GM18873 (cell line): ENCODE measurements around the gene TPRN.

Source experiments
- ATAC-seq: cut with Tn5 transposase; IDR thresholded peaks from one replicate; pipeline ENCODE4 v1.9.1; 2021; ENCODE audit warnings: mild to moderate bottlenecking, moderate library complexity, moderate number of reproducible peaks; ENCODE audit not compliant: unreplicated experiment, low FRiP score

The TPRN gene

DNA sequence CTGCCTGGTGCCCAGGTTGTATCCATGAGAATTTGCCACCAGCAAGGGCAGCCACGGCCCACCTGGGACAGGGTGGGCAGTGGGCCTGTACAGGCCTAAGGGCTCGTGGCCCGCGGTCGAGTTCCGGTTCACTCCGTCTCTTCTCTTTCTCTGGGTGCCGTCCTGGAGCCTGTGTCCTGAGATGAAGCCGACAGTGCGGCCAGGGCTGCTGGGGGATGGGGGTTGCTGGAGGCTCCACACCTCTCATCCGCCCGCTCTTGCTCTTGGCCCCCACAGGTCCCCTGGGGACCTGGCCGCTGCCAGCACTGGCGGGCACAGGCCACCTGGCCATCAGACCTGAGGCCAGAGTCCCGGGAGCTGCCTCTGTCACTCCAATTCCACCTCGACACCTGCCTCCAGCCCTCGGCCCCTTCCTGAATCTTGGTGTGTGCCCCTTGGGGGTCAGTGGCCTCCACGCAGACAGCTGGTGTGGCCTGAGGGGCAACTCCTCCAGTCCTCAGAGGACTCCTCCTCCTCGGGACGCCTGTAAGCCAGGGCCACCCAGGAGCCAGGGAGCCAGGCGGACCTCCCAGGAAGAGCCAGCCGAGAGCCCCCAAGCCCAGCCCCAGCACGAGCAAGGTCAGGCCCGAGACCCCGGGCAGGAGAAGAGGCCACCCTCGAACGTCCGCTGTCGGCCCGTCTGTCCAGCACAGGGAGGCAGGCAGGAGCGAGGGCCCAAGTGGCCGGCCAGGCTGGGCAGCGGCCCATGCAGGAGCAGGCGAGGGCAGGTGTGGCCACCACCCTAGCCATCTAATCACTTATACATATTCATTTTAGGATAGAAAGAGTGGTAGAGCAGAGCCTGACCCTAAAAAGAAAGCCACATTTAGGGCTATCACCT lies 35.9 kb downstream of the TPRN start:
- ATAC-seq, result no peak

DNA sequence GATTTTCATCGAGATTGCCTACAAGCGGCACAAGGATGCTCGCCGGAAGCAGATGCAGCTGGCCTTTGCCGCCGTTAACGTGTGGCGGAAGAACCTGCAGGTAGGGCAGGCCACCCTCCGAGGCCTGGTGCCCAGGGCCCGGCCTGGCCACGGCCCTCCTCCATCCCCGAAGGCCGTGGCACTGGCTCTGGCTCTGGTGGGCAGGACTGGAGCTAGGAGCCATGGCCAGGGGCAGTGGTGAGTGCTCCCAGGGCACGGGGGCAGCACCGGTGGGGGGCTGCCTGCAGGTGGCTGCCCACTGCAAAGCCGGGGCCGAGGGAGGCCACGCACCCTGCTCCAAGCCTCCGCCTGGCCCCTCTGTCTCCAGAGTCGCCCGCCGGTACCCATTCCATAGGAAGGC lies 36.7 kb downstream of the TPRN start:
- ATAC-seq, result no peak

DNA sequence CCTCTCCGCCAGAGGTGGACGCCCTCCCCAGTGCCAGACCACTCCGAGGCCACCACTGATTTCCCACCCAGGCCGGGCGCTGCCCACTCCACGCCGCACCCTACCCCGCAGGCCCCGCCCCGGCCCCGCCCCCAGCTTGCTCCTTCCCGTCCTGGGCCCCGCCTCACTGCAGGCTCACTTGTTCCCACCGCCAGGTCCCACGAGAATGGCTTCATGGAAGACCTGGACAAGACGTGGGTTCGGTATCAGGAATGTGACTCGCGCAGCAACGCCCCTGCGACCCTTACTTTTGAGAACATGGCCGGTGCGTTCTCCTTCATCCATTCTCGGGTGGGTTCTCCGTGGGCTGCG lies 37.2 kb downstream of the TPRN start:
- ATAC-seq, result no peak

DNA sequence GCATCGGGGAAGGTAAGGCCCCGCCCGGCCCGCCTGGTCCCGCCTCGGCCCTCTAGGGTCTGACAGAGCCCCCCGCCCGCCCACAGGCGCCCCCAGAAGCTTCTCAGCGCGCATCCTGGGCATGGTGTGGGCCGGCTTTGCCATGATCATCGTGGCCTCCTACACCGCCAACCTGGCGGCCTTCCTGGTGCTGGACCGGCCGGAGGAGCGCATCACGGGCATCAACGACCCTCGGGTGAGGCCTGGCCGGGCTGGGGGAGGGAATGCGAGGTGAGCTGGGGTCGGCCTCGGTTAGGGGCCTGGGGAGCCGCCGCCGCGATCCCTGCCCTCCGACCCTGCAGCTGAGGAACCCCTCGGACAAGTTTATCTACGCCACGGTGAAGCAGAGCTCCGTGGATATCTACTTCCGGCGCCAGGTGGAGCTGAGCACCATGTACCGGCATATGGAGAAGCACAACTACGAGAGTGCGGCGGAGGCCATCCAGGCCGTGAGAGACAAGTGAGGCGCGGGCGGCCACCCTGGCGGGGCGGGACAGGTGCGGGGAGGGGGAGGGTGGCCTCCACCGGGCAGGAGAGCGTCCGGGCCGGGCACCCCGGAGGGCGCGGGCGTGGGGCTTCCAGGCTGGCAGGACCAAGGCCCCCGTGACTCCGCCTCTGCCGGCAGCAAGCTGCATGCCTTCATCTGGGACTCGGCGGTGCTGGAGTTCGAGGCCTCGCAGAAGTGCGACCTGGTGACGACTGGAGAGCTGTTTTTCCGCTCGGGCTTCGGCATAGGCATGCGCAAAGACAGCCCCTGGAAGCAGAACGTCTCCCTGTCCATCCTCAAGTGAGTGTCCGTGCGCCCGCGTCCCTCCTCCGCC lies 37.8 kb downstream of the TPRN start:
- ATAC-seq, result no peak

DNA sequence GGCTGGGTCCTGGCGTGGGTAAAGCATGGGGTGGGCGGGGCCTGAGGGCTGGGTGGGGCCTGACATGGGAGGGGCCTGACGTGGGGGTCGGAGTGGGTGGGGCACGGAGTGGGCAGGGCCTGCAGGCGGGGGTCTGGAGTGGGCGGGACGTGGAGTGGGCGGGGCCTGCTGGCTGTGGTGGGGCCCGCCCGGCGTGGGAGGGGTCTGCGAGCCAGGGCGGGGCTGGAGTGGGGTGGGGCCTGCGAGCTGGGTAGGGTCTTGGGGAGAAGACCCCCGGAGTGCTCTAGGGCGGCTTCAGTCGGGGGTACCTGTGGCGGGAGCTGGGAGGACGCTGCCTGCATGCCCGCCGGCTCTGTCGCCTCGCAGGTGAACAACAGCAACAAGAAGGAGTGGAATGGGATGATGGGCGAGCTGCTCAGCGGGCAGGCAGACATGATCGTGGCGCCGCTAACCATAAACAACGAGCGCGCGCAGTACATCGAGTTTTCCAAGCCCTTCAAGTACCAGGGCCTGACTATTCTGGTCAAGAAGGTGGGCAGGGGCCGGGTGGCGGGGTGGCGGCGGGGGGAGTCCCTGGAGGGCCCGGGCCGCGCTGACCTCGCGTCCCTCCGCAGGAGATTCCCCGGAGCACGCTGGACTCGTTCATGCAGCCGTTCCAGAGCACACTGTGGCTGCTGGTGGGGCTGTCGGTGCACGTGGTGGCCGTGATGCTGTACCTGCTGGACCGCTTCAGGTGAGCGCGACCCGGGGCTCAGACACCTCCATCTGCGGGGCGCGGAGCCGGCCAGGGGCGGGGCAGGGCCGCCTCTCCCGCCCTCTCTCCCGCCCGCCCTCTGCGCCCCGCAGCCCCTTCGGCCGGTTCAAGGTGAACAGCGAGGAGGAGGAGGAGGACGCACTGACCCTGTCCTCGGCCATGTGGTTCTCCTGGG lies 38.7 kb downstream of the TPRN start:
- no peak for ATAC-seq

DNA sequence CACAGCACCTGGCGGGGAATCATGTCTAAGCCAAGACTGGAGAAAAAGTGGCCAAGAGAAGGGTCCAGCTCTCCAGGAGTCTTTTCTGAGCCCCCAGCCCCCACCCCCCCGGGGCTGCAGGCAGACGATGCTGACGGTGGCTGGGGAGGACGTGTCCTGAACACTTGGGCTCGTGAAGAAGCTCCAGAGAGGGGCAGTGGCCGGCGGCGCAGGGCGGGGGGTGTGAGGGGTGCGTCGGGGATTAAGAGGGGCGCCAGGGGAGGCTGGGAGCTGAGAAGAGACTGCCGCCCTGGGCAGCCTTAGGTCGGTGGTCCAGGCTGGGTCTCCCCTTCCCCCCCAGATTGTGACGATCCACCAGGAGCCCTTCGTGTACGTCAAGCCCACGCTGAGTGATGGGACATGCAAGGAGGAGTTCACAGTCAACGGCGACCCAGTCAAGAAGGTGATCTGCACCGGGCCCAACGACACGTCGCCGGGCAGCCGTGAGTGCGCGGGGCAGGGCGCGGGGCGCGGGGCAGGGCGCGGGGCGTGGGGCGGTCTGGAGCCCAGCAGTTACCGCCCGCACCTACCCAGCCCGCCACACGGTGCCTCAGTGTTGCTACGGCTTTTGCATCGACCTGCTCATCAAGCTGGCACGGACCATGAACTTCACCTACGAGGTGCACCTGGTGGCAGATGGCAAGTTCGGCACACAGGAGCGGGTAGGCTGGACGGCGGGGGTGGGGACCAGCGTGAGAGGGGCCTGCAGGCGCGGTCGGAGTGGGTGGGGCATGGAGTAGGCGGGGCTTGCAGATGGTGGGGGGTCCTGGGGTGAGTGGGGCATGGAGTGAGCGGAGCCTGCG lies 39.6 kb downstream of the TPRN start:
- ATAC-seq, result no peak

DNA sequence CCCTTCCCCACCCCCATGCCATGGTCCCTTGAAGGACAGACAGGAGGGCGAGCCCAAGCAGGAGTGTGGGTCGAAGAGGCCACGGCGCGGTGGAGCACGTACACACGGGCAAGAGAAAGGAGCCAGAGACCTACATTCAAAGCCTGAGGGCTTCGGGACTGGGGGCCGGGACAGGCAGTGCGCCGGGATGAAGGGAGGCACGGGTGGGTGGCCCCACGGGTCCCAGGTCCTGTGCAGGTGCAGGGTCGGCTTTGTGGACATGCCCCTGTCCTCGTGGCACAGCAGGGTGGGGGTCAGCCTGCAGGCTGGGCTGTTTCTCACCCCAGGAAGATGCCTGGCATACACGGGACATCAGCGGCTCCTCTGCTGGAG lies 40.5 kb downstream of the TPRN start:
- ATAC-seq, result no peak

DNA sequence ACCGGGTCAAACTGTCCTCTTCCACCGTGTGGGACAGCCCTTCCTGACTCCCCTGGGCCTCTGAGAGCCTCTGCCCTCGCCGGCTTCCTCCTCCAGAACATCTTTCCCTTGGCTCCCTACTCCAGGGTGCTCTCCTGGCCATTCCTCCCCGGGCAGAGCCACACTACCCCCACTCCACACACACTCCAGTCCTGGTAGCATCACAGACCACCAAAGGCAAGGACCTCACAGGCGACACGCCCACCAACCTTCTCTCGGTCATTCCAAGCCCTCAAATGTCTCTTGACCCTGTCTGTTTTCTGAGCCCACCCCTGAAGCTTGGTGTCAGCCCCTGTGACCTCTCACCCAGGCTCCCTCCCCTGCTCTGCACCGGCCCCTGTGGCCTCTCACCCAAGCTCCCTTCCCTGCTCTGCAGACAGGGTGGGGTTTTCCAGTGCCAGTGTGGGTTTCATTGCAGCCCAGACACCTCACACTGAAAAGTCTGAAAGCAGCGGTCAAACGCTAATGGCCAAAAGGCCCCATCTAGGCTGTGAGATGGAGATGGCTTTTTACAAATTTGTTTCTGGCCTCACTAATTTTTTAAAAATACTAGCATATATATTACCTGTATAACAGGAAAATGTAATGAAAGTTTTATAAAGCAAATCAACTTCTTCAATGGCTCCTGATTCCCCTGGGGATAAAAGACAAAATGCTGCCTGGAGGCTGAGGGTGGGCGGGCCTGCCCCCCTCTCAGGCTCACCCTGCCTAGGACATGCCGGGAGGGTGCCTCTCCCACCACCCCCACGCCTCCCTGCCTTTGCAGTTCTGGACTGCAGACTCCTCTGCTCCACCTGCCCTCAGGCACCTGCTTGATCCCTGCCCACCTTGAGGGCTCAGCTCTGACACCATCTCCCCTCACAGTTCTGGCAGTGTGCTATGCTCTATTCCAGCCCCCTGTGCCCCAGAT lies 41.2 kb downstream of the TPRN start:
- no peak for ATAC-seq

DNA sequence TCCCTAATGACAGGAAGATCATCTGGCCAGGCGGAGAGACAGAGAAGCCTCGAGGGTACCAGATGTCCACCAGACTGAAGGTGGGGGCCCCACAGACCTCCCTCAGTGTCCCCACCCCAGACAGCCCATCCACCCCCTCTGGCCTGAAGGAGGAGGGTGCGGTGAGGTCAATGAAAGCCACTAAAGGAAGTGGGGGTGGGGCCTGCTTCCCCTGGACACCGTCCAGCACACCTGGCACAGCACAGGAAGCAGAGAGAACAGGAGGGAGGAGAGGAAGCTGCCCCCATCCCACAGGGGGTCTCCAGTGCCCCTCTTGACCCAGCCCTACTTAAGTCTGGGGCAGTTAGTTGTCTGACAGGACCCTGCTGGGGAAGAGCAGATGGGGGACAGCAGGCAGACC lies 41.9 kb downstream of the TPRN start:
- ATAC-seq, result no peak

DNA sequence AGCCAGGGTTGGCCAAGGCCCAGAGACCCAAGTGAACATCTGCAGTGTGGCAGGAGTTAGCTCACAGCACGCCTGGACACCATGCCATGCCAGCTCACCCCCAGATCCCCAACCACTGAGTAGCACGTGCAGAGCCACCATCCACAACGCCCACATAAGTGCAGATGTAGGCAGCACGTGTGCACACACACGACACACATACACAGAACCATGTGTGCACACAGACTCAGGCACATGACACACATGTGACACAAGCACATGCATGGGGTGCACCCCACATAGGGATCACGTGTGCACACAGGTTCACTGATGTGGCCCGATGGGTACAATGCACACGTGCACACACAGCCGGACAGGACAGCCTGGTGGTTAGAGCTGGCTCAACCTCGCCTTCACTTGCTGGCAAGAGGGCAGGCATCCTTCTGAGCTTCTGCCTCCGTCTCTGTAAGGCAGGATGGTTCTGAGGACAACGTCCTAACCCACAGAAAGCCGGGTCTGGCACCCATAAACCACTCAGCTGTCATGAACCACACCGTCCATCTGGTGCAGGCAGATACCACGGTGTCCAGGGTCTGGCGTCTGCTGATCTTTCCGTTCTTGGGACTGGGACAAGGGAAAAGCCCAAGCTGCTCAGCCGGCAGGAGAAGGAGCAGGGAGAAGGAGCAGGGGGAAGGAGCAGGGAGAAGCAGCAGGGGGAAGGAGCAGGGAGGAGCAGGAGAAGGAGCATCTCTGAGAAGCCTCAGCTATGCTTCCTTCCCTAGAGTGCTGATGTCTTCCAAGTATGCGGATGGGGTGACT lies 42.7 kb downstream of the TPRN start:
- ATAC-seq, result no peak

DNA sequence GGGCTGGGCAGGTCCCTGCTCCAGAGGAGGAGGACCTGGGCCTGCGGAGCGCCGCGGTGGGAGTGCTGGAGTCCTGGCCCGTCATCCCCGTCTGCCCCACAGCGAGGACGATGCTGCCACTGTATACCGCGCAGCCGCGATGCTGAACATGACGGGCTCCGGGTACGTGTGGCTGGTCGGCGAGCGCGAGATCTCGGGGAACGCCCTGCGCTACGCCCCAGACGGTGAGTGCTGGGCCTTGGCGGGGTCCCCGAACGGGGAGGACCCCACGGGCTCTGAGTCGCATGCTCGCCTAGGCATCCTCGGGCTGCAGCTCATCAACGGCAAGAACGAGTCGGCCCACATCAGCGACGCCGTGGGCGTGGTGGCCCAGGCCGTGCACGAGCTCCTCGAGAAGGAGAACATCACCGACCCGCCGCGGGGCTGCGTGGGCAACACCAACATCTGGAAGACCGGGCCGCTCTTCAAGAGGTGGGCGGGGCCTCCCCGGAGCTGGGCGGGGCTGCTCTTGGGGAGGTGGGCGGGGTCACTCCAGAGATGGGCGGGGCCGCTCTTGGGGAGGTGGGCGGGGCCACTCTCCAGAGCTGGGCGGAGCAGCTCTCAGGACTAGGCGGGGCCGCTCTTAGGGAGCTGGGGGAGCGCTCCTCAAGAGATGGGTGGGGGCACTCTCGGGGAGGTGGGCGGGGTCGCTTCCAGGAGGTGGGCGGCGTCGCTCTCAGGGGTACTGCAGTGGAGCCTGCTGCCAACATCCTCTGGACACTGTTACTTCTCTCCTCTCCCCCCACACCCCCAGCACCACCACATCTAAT lies 43.8 kb downstream of the TPRN start:
- ATAC-seq, result no peak

DNA sequence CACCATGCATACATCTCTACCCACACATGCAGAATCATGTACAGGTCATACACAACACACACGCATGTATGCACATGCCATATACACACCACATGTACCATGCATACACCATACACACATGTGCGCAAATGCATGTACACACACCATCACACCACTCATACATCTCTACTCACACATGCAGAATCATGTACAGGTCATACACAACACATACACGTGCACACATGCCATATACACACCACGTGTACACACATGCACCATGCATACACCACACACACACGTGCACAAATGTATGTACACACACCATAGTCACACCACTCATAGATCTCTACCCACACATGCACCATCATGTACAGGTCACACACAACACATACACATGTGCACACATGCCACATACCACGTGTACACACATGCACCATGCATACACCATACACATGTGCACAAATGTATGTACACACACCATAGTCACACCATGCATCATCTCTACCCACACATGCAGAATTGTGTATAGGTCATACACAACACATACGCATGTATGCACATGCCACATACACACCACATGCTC lies 47.6 kb downstream of the TPRN start:
- no peak for ATAC-seq

DNA sequence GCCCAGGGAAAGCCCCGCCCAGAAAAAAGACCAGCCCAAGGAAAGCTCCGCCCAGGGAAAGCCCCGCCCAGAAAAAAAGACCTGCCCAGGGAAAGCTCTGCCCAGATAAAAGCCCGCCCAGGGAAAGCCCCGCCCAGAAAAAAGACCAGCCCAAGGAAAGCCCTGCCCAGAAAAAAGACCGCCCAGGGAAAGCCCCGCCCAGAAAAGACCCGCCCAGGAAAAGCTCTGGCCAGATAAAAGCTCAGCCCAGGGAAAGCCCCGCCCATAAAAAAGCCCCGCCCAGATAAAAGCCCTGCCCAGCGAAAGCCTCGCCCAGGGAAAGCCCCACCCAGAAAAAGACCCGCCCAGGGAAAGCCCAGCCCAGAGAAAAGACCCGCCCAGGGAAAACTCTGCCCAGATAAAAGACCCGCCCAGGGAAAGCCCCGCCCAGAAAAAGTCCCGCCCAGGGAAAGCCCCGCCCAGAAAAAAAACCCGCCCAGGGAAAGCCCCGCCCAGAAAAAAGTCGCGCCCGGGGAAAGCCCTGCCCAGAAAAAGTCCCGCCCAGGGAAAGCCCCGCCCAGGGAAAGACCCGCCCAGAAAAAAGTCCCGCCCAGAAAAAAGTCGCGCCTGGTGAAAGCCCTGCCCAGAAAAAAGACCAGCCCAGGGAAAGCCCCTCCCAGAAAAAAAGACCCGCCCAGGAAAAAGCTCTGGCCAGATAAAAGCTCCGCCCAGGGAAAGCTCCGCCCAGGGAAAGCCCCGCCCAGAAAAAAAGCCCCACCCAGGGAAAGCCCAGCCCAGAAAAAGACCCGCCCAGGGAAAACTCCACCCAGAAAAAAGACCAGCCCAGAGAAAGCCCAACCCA lies 49.7 kb downstream of the TPRN start:
- no peak for ATAC-seq

DNA sequence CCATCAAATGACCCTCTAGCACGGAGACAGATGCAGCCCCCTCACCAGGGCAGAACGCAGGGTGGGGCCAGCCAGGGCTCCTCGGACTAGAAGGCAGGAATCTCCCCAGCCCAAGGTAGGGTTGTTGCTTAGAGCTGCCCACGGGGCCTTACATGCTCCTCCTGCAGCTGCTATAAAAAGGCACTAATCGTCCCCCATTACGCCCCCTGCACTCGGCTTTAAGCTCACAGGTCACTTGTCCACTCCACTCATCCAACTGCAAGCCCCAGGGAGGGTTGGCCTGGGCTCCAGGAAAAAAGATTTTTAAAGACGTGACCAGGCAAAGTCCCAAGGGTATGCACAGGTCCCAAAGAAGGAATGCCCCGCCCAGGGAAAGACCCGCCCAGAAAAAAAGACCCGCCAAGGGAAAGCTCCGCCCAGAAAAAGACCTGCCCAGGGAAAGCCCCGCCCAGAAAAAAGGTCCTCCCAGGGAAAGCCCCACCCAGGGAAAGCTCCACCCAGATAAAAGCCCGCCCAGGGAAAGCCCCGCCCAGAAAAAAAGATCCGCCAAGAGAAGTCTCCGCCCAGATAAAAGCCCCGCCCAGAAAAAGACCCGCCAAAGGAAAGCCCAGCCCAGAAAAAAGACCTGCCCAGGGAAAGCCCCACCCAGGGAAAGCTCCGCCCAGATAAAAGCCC lies 50.5 kb downstream of the TPRN start:
- no peak for ATAC-seq

DNA sequence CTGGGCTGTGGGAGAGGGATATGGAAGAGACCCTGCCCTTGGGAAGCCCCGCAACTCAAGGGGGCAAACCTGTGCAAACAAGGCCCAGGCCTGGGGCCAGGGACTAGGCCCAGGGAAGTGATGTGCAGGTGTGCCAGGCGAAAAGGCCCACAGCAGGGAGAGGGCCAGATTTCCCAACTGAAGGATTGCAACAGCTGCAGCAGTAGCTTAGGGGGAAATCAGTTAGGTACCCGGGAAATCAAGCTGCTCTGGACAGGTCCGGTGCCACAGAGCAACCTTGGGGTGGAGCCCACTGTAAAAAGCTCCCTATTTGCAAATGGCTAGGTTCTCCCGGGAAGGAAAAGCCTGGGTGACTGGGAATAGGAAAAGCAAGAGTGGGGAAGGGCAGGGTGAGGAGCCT lies 51.2 kb downstream of the TPRN start:
- no peak for ATAC-seq
